ENCODE data around the gene NOS1.

DNA sequence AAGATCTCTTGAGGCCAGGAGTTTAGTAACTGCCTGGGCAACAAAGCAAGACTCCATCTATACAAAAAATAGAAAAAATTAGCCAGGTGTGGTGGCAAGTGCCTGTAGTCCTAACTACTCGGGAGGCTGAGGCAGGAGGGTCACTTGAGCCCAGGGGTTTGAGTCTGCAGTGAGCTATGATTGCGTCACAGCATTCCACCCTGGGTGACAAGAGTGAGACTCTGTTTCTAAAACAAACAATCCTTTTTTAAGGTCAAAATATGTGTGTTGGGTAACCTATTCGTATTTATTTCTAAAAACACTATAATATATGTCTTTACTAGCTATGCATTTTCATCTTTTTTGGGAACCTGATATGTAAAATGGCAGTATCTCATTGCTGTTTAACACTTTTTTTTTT lies 178.6 kb downstream of the NOS1 start:
- TF ChIP-seq, protein P1, sequence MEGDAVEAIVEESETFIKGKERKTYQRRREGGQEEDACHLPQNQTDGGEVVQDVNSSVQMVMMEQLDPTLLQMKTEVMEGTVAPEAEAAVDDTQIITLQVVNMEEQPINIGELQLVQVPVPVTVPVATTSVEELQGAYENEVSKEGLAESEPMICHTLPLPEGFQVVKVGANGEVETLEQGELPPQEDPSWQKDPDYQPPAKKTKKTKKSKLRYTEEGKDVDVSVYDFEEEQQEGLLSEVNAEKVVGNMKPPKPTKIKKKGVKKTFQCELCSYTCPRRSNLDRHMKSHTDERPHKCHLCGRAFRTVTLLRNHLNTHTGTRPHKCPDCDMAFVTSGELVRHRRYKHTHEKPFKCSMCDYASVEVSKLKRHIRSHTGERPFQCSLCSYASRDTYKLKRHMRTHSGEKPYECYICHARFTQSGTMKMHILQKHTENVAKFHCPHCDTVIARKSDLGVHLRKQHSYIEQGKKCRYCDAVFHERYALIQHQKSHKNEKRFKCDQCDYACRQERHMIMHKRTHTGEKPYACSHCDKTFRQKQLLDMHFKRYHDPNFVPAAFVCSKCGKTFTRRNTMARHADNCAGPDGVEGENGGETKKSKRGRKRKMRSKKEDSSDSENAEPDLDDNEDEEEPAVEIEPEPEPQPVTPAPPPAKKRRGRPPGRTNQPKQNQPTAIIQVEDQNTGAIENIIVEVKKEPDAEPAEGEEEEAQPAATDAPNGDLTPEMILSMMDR (conservative IDR thresholded peaks at IDR 0.05 in 1 of 2, IDR thresholded peaks at IDR 0.05 in 1 of 2; ENCODE audit: extremely low read depth in 1 of 2, insufficient read depth in 1 of 2, low read depth in 1 of 2, low read length in 2 of 2), result no peak
- no peak for TF ChIP-seq EZH2 (IDR thresholded peaks at IDR 0.05; ENCODE audit: borderline replicate concordance, low read length)
